K562 (cell line): ENCODE data around the gene DTHD1. TPM values are rescaled to one million over a fixed set of nuclear protein-coding genes. Genes with fewer than 3 reads are reported as not detected.

Experiments used
- ATAC-seq: fragments of 200-7000 bp; cut with Tn5 transposase; 3 replicates; pipeline ENCODE4 v1.9.1; 2020; ENCODE audit warnings: moderate library complexity
- BruUV-seq: library from RNA; stranded (reverse); fragments of 400-500 nt; replicated peaks from 2 replicates; lab custom pipeline; 2021; lab: Mats Ljungman, UMichigan
- CTCF ChIA-PET: fragments of 300-600 bp; formaldehyde crosslinking; extraction: SDS; loops from one replicate; lab custom pipeline; 2021; ENCODE audit warnings: low intra/inter-chr PET ratio; lab: Yijun Ruan, JAX
- POLR2A ChIA-PET: fragments of 300-600, 350-650 bp; sonication (Branson Sonifier 250); formaldehyde crosslinking; extraction: SDS; loops from one replicate; lab custom pipeline; 2021; ENCODE audit warnings: antibody characterized with exemption, inconsistent platforms; lab: Yijun Ruan, JAX
- DNase-seq, 4 experiments: peaks; one replicate each; pipeline versions ENCODE4 v3.0.0 to v3.0.0-alpha.2; 2011 to 2018; ENCODE audit warnings: low spot score in 3 of 4, mixed read lengths in 3 of 4; ENCODE audit errors: extremely low read depth in 1 of 4
- FAIRE-seq: peaks from 2 replicates; lab custom pipeline; 2011; peaks lifted over from hg19 to GRCh38; lab: Jason Lieb, UNC
- H2AFZ ChIP-seq: 2 replicates; pipeline ENCODE4 v1.6.0; 2011; ENCODE audit warnings: low read depth, low read length, control low read depth, inconsistent platforms
- H3K27ac ChIP-seq: fragments of 200-600 bp; 3 replicates; pipeline ENCODE4 v1.8.0; 2011; ENCODE audit warnings: low read depth, mild to moderate bottlenecking, control low read depth, inconsistent platforms, low read length, moderate library complexity, mixed read lengths; ENCODE audit errors: extremely low read depth
- H3K27me3 ChIP-seq, 2 experiments: fragments of 300-600 bp in 1 of 2; 2 replicates in 1 of 2; 3 replicates in 1 of 2; pipeline versions ENCODE4 v1.6.0 to v1.8.0; 2011; ENCODE audit warnings: inconsistent platforms in 2 of 2, low read length in 2 of 2, mild to moderate bottlenecking in 1 of 2, mixed read lengths in 1 of 2, moderate library complexity in 1 of 2; ENCODE audit not compliant: control insufficient read depth in 2 of 2, insufficient read depth in 2 of 2
- H3K36me3 ChIP-seq: fragments of 300-600 bp; 3 replicates; pipeline ENCODE4 v1.8.0; 2011; ENCODE audit warnings: mild to moderate bottlenecking, low read length, inconsistent platforms; ENCODE audit not compliant: control insufficient read depth, insufficient read depth
- H3K4me1 ChIP-seq, 2 experiments: fragments of 200-600 bp in 1 of 2; replicated peaks in 1 of 2; 2 replicates in 1 of 2; 3 replicates in 1 of 2; pipeline versions ENCODE4 v1.5.1 to v1.8.0; 2011; ENCODE audit warnings: inconsistent platforms in 2 of 2, low read length in 2 of 2, mild to moderate bottlenecking in 1 of 2, mixed read lengths in 1 of 2, moderate library complexity in 1 of 2; ENCODE audit not compliant: control insufficient read depth in 2 of 2, insufficient read depth in 2 of 2
- H3K4me2 ChIP-seq: 2 replicates; pipeline ENCODE4 v1.6.1; 2011; ENCODE audit warnings: low read length, control low read depth, inconsistent platforms, mixed read lengths; ENCODE audit not compliant: insufficient read depth
- H3K4me3 ChIP-seq: fragments of 200-600 bp; sonication (generic), shearing (Covaris generic); 2 replicates; pipeline ENCODE4 v1.5.1; 2016; ENCODE audit warnings: control low read depth, inconsistent platforms
- H3K79me2 ChIP-seq: fragments of 200-600 bp; 3 replicates; pipeline ENCODE4 v1.8.0; 2011; ENCODE audit warnings: low read length, inconsistent platforms; ENCODE audit not compliant: control insufficient read depth, insufficient read depth
- H3K9ac ChIP-seq, 2 experiments: 2 replicates each; pipeline versions ENCODE4 v1.6.0 to v1.6.1; 2011; ENCODE audit warnings: low read depth in 2 of 2, low read length in 2 of 2, control low read depth in 1 of 2, inconsistent platforms in 1 of 2, mild to moderate bottlenecking in 1 of 2, mixed read lengths in 1 of 2; ENCODE audit not compliant: insufficient read depth in 1 of 2
- H3K9me1 ChIP-seq: one replicate; pipeline ENCODE4 v1.6.0; 2011; ENCODE audit warnings: inconsistent platforms, mild to moderate bottlenecking, low read length, moderate library complexity; ENCODE audit not compliant: control insufficient read depth, insufficient read depth
- H3K9me3 ChIP-seq: replicated peaks from 2 replicates; pipeline ENCODE4 v1.5.1; 2011; ENCODE audit warnings: low read depth, low read length, inconsistent platforms; ENCODE audit not compliant: control insufficient read depth, insufficient read depth
- H4K20me1 ChIP-seq: replicated peaks from 2 replicates; pipeline ENCODE4 v1.6.1; 2011; ENCODE audit warnings: low read length, inconsistent platforms, mixed read lengths; ENCODE audit not compliant: control insufficient read depth, insufficient read depth
- ATF1 ChIP-seq, 2 experiments: fragments of 450-650 bp in 1 of 2; IDR thresholded peaks; 2 replicates each; pipeline ENCODE4 v1.6.1; 2016; ENCODE audit warnings: missing compliant biosample characterization in 1 of 2, missing genetic modification characterization in 1 of 2
- BMI1 ChIP-seq: fragments of 150-350 bp; IDR thresholded peaks from 2 replicates; pipeline ENCODE4 v1.6.1; 2014; ENCODE audit warnings: low read length
- CBFA2T3 ChIP-seq: fragments of 450-650 bp; IDR thresholded peaks from 2 replicates; pipeline ENCODE4 v1.6.1; 2017
- FOSL1 ChIP-seq: fragments of 200-800 bp; sonication (Bioruptor generic); conservative IDR thresholded peaks from 2 replicates; pipeline ENCODE4 v1.6.1; 2016; ENCODE audit warnings: missing genetic modification characterization, missing compliant biosample characterization
- KAT8 ChIP-seq: fragments of 450-650 bp; IDR thresholded peaks from 2 replicates; pipeline ENCODE4 v1.6.1; 2016; ENCODE audit warnings: low read depth, mild to moderate bottlenecking
- NFXL1 ChIP-seq: fragments of 450-650 bp; formaldehyde crosslinking; IDR thresholded peaks from 2 replicates; pipeline ENCODE4 v1.4.0; 2021; ENCODE audit warnings: mild to moderate bottlenecking
- PBX2 ChIP-seq, 2 experiments: IDR thresholded peaks in 1 of 2; conservative IDR thresholded peaks in 1 of 2; 2 replicates each; pipeline ENCODE4 v1.6.1; 2016; ENCODE audit warnings: low read depth in 2 of 2, mild to moderate bottlenecking in 1 of 2, missing compliant biosample characterization in 1 of 2, missing genetic modification characterization in 1 of 2, moderate library complexity in 1 of 2
- PRPF4 ChIP-seq: fragments of 200-400 bp; formaldehyde crosslinking; IDR thresholded peaks from one replicate; pipeline ENCODE4 v1.6.1; 2017; ENCODE audit warnings: low read length, low read depth, mild to moderate bottlenecking; ENCODE audit not compliant: insufficient read depth, poor library complexity, severe bottlenecking
- RAD21 ChIP-seq, 2 experiments: fragments of 250-450 bp in 1 of 2; fragments of 450-650 bp in 1 of 2; sonication (Bioruptor Pico) in 1 of 2; formaldehyde crosslinking in 1 of 2; IDR thresholded peaks in 1 of 2; conservative IDR thresholded peaks in 1 of 2; 2 replicates each; pipeline versions ENCODE4 v1.4.0 to v1.8.0; 2020 to 2022; ENCODE audit warnings: mild to moderate bottlenecking in 2 of 2, moderate library complexity in 1 of 2
- RBFOX2 ChIP-seq: fragments of 200-400 bp; formaldehyde crosslinking; IDR thresholded peaks from 2 replicates; pipeline ENCODE4 v1.6.1; 2017; ENCODE audit warnings: low read depth, mild to moderate bottlenecking, low read length, moderate library complexity
- ZNF3 ChIP-seq: fragments of 250-450 bp; sonication (Bioruptor Pico); IDR thresholded peaks from 2 replicates; pipeline ENCODE4 v1.5.0; 2021; ENCODE audit warnings: mild to moderate bottlenecking, moderate library complexity
- WGBS: fragments of 100-300 bp; shearing (Covaris generic); methylation state at CpG from one replicate; pipeline ENCODE4 v1.1.6; 2016; ENCODE audit warnings: low coverage, mixed read lengths; ENCODE audit not compliant: insufficient coverage; ENCODE audit errors: missing lambda C conversion rate; 5-methylcytosine and 5-hydroxymethylcytosine counted together
- in situ Hi-C: fragments of 300-500 bp; cut with MboI; formaldehyde crosslinking; loops from 4 replicates; pipeline ENCODE4 v1.15.0; 2018; ENCODE audit warnings: inconsistent platforms, mixed read lengths
- intact Hi-C: fragments of 100-400 bp; cut with micrococcal nuclease; formaldehyde crosslinking; loops from 2 replicates; pipeline ENCODE4 v1.14.2; 2022
- polyA plus RNA-seq, 8 experiments: library from polyadenylated mRNA; depleted of rRNA in 4 of 8; stranded (reverse) in 5 of 8; unstranded in 3 of 8; fragments of >200 nt; fragmentation: Nextera tagmentation in 2 of 8; fragmentation: Illumina TruSeq in 1 of 8; extraction: Ambion mirVana in 2 of 8; extraction: Trizol in 1 of 8; gene quantifications; 2 replicates each; pipeline versions ENCODE4 v1.2.1 to v1.2.3, GENCODE V29; 2011 to 2014; ENCODE audit warnings: inconsistent platforms in 1 of 8, missing spikeins in 1 of 8
- total RNA-seq, 7 experiments: library from RNA; depleted of rRNA in 6 of 7; stranded (reverse); fragments of >200 nt in 6 of 7; fragmentation: Illumina TruSeq in 2 of 7; extraction: Trizol in 2 of 7; gene quantifications; 2 replicates each; pipeline versions ENCODE4 v1.2.1 to v1.2.3, GENCODE V29; 2011 to 2021; ENCODE audit warnings: low replicate concordance in 1 of 7
- TF ChIP-seq, protein P1 (sequence below): fragments of 450-650 bp; IDR thresholded peaks from 2 replicates; pipeline ENCODE4 v1.6.1; 2016

DTHD1 gene
- total and polyA plus RNA-seq, 9 of the 15 experiments (the other 6 are each of a cell fraction or from before 2014, with no cell fraction given) = not detected

GRCh38 chr4:36386691-36387090 is 105.3 kb downstream of the DTHD1 start:
- POLR2A ChIA-PET = no interaction called here

DNA sequence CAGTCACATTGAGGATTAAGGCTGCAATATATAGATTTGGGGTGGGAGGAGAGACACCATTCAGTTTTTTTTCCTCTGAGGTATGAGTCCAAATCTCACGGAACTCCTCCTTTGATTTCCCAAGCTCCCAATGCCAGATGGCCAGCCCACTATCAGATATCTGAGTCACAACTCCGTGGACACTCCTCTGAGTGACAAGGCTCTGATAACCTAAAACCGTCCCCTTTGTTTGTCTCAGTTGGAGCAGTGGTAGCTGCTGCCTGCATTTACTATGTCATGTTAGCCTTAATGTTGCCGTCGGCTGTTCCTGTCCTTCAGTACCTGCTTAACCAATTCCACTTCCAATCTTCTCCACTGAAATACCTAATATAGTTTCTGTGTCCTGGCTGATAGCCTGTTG is 107.3 kb downstream of the DTHD1 start:
- ChIA-PET CTCF (no interaction called here), POLR2A (no interaction called here)
- FAIRE-seq (no peak), DNase-seq (peak in 1 of 4 experiments; percentile 10), ATAC-seq (no peak)
- Histone ChIP-seq H3K27ac (no peak overlapping the region), H3K4me2 (no peak overlapping the region), H3K9me1 (no peaks in the 10 kb centered on the region), H2AFZ (no peak overlapping the region), H3K79me2 (no peaks in the 10 kb centered on the region), H3K27me3 (no peaks in the 10 kb centered on the region), H3K4me3 (no peak overlapping the region), H4K20me1 (no peaks in the 10 kb centered on the region), H3K36me3 (no peaks in the 10 kb centered on the region), H3K9me3 (no peaks in the 10 kb centered on the region), H3K4me1 (no peaks in the 10 kb centered on the region), H3K9ac (no peak overlapping the region)
- BruUV-seq = no TSS peak
- intact Hi-C loops (no loop called here), in situ Hi-C loops (no loop called here)
- 0% methylated on average over 5 of the region's 5 CpGs for WGBS
- TF ChIP-seq, protein P1, sequence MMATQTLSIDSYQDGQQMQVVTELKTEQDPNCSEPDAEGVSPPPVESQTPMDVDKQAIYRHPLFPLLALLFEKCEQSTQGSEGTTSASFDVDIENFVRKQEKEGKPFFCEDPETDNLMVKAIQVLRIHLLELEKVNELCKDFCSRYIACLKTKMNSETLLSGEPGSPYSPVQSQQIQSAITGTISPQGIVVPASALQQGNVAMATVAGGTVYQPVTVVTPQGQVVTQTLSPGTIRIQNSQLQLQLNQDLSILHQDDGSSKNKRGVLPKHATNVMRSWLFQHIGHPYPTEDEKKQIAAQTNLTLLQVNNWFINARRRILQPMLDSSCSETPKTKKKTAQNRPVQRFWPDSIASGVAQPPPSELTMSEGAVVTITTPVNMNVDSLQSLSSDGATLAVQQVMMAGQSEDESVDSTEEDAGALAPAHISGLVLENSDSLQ = peak; percentile 47; the same call in 1 of the 2 replicates
- no peak for TF ChIP-seq ZNF3 (CRISPR knock-in tag)
- TF ChIP-seq ATF1 (CRISPR knock-in tag; IDR thresholded peaks at IDR 0.05) = no peak
- TF ChIP-seq ATF1 (tag; IDR thresholded peaks at IDR 0.05) = no peak
- no peak for TF ChIP-seq RBFOX2
- peak; percentile 21; the same call in 1 of the 2 replicates for TF ChIP-seq FOSL1 (tag)
- TF ChIP-seq BMI1 = no peak
- no peak for TF ChIP-seq CBFA2T3
- TF ChIP-seq PRPF4 = no peak
- TF ChIP-seq PBX2 (CRISPR knock-in tag; IDR thresholded peaks at IDR 0.05; ENCODE audit: low read depth) = no peak
- peak; percentile 56; the same call in 1 of the 2 replicates for TF ChIP-seq PBX2 (tag; conservative IDR thresholded peaks at IDR 0.05; ENCODE audit: low read depth)
- no peak for TF ChIP-seq KAT8

More at GRCh38 chr4:36386691-36387090, 105.3 kb downstream of the DTHD1 start:
- no peaks in the 10 kb centered on the region for H3K36me3 ChIP-seq
- in situ Hi-C loops = no loop called here
- H3K27me3 ChIP-seq = no peaks in the 10 kb centered on the region
- ATAC-seq = no peak
- no TSS peak for BruUV-seq
- H3K9me1 ChIP-seq = no peaks in the 10 kb centered on the region
- CTCF ChIA-PET = no interaction called here
- intact Hi-C loops = no loop called here
- TF ChIP-seq RAD21 (CRISPR knock-in tag; conservative IDR thresholded peaks at IDR 0.05 in 1 of 2, IDR thresholded peaks at IDR 0.05 in 1 of 2) (peak in 1 of 2 experiments; percentile 19; a peak in 1 of 4 replicates), NFXL1 (CRISPR knock-in tag) (no peak)
- no peaks in the 10 kb centered on the region for H3K4me1 ChIP-seq
- no peak overlapping the region for H3K4me3 ChIP-seq
- H3K9ac ChIP-seq = no peak overlapping the region
- H3K79me2 ChIP-seq = no peaks in the 10 kb centered on the region
- no peaks in the 10 kb centered on the region for H3K9me3 ChIP-seq
- H4K20me1 ChIP-seq = no peaks in the 10 kb centered on the region
- H2AFZ ChIP-seq = no peak overlapping the region
- no peak overlapping the region for H3K4me2 ChIP-seq
- FAIRE-seq = no peak
- H3K27ac ChIP-seq = no peak overlapping the region
- no peak for DNase-seq
